ENCODE measurements around the gene MIGA2.
A peak's percentile ranks its signal among the peaks of the same experiment; 100 is the strongest.
"Not testable (repeated sequence)": the region's sequence is repeated elsewhere in the genome, so short reads cannot be mapped to it uniquely, and the experiment has no call there.

The MIGA2 gene

DNA sequence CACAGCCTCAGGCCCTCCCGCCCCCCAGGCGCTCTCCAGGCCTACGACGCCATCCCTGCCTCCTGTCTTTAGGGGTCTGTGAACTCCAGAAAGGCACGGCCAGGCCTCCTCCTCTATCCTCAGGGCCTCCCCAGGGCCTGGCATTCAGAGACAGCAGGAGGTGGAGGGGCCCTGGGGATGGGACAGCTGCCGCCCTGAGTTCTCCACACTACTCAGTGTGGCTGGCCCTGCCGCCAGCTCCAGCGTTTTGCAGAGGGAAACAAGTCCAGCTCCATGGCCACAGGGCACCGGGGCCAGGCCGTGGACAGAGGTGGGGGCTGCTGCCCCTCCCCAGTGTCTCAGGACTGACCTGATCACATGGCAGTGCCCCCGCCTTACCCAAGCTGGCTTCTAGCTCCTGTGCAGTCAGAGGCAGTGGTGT, 24.7 kb upstream of the MIGA2 start:
- no peak for DNase-seq (ENCODE audit: low read depth in 2 of 2)

DNA sequence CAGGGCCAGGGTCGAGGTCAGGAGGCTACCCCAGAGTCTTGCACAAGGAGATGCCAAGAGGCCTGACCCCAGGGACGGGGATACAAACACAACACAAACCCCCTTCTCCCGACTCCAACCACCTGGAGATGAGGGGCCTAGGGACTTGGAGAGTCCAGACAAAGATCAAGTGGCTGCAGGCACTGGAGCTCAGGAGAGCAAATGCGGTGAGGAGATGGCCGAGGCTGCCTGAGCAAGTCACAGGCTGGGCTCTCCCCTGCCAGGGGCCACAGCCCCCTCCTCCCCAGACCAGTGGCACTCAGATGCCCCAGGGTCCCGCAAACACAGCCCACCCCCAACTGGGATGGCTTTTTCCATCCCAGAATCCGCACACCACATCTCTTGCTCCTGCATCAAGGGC, 24.1 kb upstream of the MIGA2 start:
- no peak for DNase-seq (ENCODE audit: low read depth in 2 of 2)

DNA sequence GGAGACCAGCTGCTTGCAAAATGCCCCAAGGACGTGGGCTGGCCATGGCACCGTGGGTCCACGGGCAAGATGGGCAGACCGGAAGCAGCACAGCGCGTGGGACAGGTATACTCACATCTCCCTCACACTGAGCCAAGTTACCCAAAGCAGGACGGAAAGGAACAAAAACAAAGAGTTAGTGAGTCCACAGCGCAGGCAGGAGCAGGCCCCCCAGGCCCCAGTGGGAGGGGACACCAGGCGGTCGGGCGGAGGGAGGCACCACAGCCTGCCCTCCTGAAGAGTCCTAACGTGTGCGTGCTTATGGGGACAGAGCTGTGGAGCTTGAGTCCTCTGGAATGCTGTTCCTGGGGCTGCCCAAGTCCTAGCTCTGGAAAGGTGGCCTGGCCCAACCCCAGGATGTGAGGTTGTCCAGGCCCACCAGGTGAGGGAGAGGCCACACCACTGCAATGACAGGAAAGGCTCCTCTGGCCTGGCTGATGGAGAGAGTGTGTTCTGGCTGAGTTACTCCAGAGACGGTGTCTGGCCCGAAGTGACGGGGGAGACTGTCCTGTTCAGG, 23.5 kb upstream of the MIGA2 start:
- DNase-seq (ENCODE audit: low read depth in 2 of 2) = no peak

GRCh38 chr9:129013674-129014073, 22.8 kb upstream of the MIGA2 start:
- DNase-seq (ENCODE audit: low read depth in 2 of 2) = no peak

- no peak for DNase-seq (ENCODE audit: low read depth in 2 of 2)
Measured at GRCh38 chr9:129014124-129014523, 22.3 kb upstream of the MIGA2 start.

GRCh38 chr9:129014608-129015007, 21.8 kb upstream of the MIGA2 start:
- DNase-seq (ENCODE audit: low read depth in 2 of 2) = no peak

GRCh38 chr9:129021091-129021490, 15.3 kb upstream of the MIGA2 start:
- no peak for DNase-seq (ENCODE audit: low read depth in 2 of 2)

DNA sequence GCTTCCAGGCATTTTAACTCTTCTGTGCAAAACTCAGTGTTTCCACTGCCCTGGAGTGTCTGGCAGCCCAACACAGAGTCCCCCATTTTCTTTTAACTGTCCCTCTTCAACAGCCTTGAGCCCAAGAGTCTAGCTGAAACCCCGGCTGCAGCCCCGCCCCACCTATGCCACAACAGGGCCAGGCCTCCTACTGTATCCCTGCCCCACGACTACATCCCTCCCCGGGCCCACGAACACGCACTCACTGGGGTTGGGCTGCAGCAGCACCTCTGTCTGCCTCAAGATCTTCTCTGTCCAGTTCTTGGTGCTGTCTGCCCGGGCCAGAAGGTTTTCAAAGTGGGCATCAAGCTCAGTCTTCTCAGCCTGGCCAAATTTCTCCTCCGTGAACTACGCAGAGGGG, 14.4 kb upstream of the MIGA2 start:
- no peak for DNase-seq (ENCODE audit: low read depth in 2 of 2)

GRCh38 chr9:129023036-129023907, 13.2 kb upstream of the MIGA2 start:
- DNase-seq (ENCODE audit: low read depth in 2 of 2) = no peak

- no peak for DNase-seq (ENCODE audit: low read depth in 2 of 2)
Measured at GRCh38 chr9:129023908-129024233, 12.6 kb upstream of the MIGA2 start.

GRCh38 chr9:129026442-129027223, 9.8 kb upstream of the MIGA2 start:
- no peak for DNase-seq (ENCODE audit: low read depth in 2 of 2)

- DNase-seq (ENCODE audit: low read depth in 2 of 2) = no peak
Measured at GRCh38 chr9:129027224-129027684, 9.2 kb upstream of the MIGA2 start.

GRCh38 chr9:129027685-129028191, 8.7 kb upstream of the MIGA2 start:
- peak in 1 of 2 donors; percentile 35 for DNase-seq (ENCODE audit: low read depth in 2 of 2)

DNA sequence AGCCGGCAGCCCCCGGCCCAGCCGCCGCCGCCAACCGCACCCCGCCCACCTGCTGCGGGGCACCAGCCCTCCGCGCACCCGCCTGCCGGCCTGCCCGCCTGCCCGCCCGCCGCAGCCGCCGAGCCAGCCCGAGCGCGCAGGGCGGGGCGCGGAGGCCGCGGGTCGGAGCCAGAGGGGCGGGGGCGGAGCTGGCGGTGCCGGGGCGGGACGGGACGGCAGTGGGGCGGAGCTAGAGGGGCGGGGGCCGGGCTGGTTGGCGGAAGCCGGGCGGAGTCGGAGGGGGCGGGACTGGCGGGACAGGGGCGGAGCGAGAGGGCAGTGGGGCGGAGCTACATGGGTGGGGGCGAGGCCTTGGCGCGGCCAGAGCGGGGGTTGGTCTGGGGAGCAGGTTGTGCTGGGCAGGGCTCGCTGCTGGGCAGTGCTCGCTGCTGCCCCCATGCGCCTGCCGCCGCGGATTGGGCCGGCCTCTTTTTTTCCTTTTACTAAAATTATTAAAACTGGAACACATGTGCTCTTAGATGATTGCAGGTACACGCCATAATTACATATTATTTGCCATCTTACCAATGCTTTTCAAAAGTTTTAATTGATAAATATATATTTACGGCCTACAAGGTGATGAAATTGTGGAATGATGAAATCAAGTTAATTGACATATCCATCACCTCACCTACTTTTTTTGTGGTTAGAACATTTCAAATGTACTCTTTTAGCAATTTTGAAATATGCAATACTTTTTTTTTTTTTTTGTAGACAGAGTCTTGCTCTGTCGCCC, 8.0 kb upstream of the MIGA2 start, which contains the start of gene SH3GLB2:
TSS of gene SH3GLB2 (minus strand) at position 140 of the 775 bp plus-strand sequence. CDS start 177 bp downstream, outside the sequence.
- DNase-seq (ENCODE audit: low read depth in 2 of 2) = peak; percentile 96 to 97

GRCh38 chr9:129030191-129030590, 6.2 kb upstream of the MIGA2 start:
- DNase-seq (ENCODE audit: low read depth in 2 of 2) = no peak

GRCh38 chr9:129031514-129031913, 4.9 kb upstream of the MIGA2 start:
- no peak for DNase-seq (ENCODE audit: low read depth in 2 of 2)

- DNase-seq (ENCODE audit: low read depth in 2 of 2) = no peak
Measured at GRCh38 chr9:129032541-129033159, 3.8 kb upstream of the MIGA2 start.

DNA sequence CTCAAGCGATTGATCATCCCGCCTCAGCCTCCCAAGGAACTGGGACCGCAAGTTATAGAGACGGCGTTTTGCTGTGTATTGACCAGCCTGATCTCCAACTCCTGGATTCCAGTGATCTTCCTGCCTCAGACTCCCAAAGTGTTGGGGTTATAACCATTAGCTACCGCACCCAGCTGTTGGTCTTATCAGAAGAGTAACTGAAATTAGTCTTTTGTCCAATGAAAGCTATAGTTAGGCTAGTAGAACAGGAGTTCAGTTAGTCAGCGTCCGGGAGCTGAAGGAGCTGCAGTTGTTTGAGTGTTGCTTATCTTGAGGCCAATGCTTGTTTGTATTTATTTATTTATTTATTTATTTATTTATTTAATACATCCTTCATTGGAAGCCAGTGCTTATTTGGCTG, 3.2 kb upstream of the MIGA2 start:
- no peak for DNase-seq (ENCODE audit: low read depth in 2 of 2)

DNA sequence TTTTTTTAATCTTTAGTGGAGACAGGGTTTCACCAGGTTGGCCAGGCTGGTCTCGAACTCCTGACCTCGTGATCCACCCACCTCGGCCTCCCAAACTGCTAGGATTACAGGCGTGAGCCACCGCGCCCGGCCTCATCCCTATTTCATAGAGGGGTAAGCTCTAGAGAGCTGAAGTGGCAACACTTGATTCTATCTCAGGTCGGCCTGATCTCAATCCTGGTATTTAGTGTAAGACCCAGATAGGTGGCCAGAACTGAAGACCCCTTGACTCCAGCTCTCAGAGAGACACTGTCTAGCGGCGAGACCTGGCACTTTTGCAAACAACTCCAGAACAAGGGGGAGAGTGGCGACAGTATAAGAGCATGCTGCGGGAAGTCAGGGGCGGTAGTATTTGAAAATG, 588 bp upstream of the MIGA2 start:
- not testable (repeated sequence) for DNase-seq (ENCODE audit: low read depth in 2 of 2)

GRCh38 chr9:129036923-129037766, 719 bp downstream of the MIGA2 start:
- no peak for DNase-seq (ENCODE audit: low read depth in 2 of 2)

Measured in stimulated activated CD8-positive, alpha-beta memory T cell treated with anti-CD3 and anti-CD28 coated beads, Interleukin-7, amount 100 ng/mL, for 1 hour (primary cell).